ENCODE results near the gene DDX10. TPM values are rescaled to one million over a fixed set of nuclear protein-coding genes. Genes with fewer than 3 reads are reported as not detected.

The DDX10 gene
- total and polyA plus RNA-seq, 3 donors from 2014 or later: 25.7 to 64.4 (median 59.2) TPM

GRCh38 chr11:108796551-108796950 is 131.7 kb downstream of the DDX10 start:
- no peak overlapping the region for H3K4me3 ChIP-seq
- no peak overlapping the region for H3K27ac ChIP-seq
- H3K4me1 ChIP-seq: peaks cover 4% of the 10 kb centered on the region
- 93% methylated on average over 4 of the region's 4 CpGs for WGBS, 2 donors
- no peaks in the 10 kb centered on the region for H3K9me3 ChIP-seq
- intact Hi-C loops (cut with DNase I; ENCODE audit: low total_unique reads): no loop called here
- H3K36me3 ChIP-seq (ENCODE audit: low read depth, missing control alignments): no peaks in the 10 kb centered on the region
- DNase-seq: no peak
- TF ChIP-seq POLR2A (IDR thresholded peaks at IDR 0.05) (no peak), CTCF (IDR thresholded peaks at IDR 0.05) (no peak)
- H3K27me3 ChIP-seq: no peaks in the 10 kb centered on the region

GRCh38 chr11:108797578-108798100 is 132.8 kb downstream of the DDX10 start:
- Histone ChIP-seq H3K4me3 (no peak overlapping the region), H3K9me3 (no peaks in the 10 kb centered on the region), H3K4me1 (peaks cover 4% of the 10 kb centered on the region), H3K27ac (no peak overlapping the region), H3K36me3 (ENCODE audit: low read depth, missing control alignments) (no peaks in the 10 kb centered on the region), H3K27me3 (no peaks in the 10 kb centered on the region)
- TF ChIP-seq CTCF (IDR thresholded peaks at IDR 0.05): no peak
- no peak for TF ChIP-seq POLR2A (IDR thresholded peaks at IDR 0.05)
- 78 to 83% methylated on average over 4 of the region's 4 CpGs for WGBS, 2 donors
- intact Hi-C loops (cut with DNase I; ENCODE audit: low total_unique reads): no loop called here
- no peak for DNase-seq

GRCh38 chr11:108802492-108802891 is 137.6 kb downstream of the DDX10 start:
- Histone ChIP-seq H3K4me3 (no peak overlapping the region), H3K9me3 (no peaks in the 10 kb centered on the region), H3K36me3 (ENCODE audit: low read depth, missing control alignments) (no peaks in the 10 kb centered on the region), H3K4me1 (peaks cover 10% of the 10 kb centered on the region), H3K27me3 (no peaks in the 10 kb centered on the region), H3K27ac (no peak overlapping the region)
- TF ChIP-seq CTCF (IDR thresholded peaks at IDR 0.05) (no peak), POLR2A (IDR thresholded peaks at IDR 0.05) (no peak)
- no peak for DNase-seq
- intact Hi-C loops (cut with DNase I; ENCODE audit: low total_unique reads): no loop called here
- 47 to 75% methylated on average over 1 of the region's 1 CpG for WGBS, 2 donors

GRCh38 chr11:108803776-108804175 is 138.9 kb downstream of the DDX10 start:
- H3K4me3 ChIP-seq: no peak overlapping the region
- H3K27me3 ChIP-seq: no peaks in the 10 kb centered on the region
- no peaks in the 10 kb centered on the region for H3K36me3 ChIP-seq (ENCODE audit: low read depth, missing control alignments)
- WGBS, 2 donors: 27 to 30% methylated on average over 1 of the region's 1 CpG
- TF ChIP-seq POLR2A (IDR thresholded peaks at IDR 0.05) (no peak), CTCF (IDR thresholded peaks at IDR 0.05) (no peak)
- no peak overlapping the region for H3K27ac ChIP-seq
- DNase-seq: no peak
- peaks cover 10% of the 10 kb centered on the region for H3K4me1 ChIP-seq
- H3K9me3 ChIP-seq: no peaks in the 10 kb centered on the region
- intact Hi-C loops (cut with DNase I; ENCODE audit: low total_unique reads): no loop called here

- no peak overlapping the region for H3K4me3 ChIP-seq
- H3K36me3 ChIP-seq (ENCODE audit: low read depth, missing control alignments): no peaks in the 10 kb centered on the region
- H3K27me3 ChIP-seq: no peaks in the 10 kb centered on the region
- intact Hi-C loops (cut with DNase I; ENCODE audit: low total_unique reads): no loop called here
- DNase-seq: no peak
- H3K27ac ChIP-seq: no peak overlapping the region
- TF ChIP-seq CTCF (IDR thresholded peaks at IDR 0.05) (no peak), POLR2A (IDR thresholded peaks at IDR 0.05) (no peak)
- peaks cover 10% of the 10 kb centered on the region for H3K4me1 ChIP-seq
- no peaks in the 10 kb centered on the region for H3K9me3 ChIP-seq
- WGBS, 2 donors: 60 to 76% methylated on average over 2 of the region's 2 CpGs
These were observed 139.6 kb downstream of the DDX10 start for GRCh38 chr11:108804511-108804910.

Data from testis (tissue), 3 donors.